ENCODE results near the gene FAM241A. TPM values are rescaled to one million over a fixed set of nuclear protein-coding genes. Genes with fewer than 3 reads are reported as not detected.

Gene FAM241A
- total and polyA plus RNA-seq, 2 of the 13 experiments (the other 11 are each of a cell fraction or from before 2014, with no cell fraction given) = 0.61 to 0.69 TPM

- peak; percentile 75 for TF ChIP-seq ARID4A (CRISPR knock-in tag; IDR thresholded peaks at IDR 0.05; ENCODE audit: borderline replicate concordance)
- peak; percentile 88 for TF ChIP-seq EEA1 (CRISPR knock-in tag; IDR thresholded peaks at IDR 0.05; ENCODE audit: borderline replicate concordance)
- TF ChIP-seq ZNF343 (CRISPR knock-in tag; IDR thresholded peaks at IDR 0.05) = no peak
- TF ChIP-seq FOXO1 (CRISPR knock-in tag; IDR thresholded peaks at IDR 0.05) = peak; percentile 44
- TF ChIP-seq CREB3 (CRISPR knock-in tag; IDR thresholded peaks at IDR 0.05) = no peak
- no peak for TF ChIP-seq ZSCAN29 (CRISPR knock-in tag; conservative IDR thresholded peaks at IDR 0.05)
- peak; percentile 72 for TF ChIP-seq SKI (IDR thresholded peaks at IDR 0.05; ENCODE audit: partially characterized antibody)
- TF ChIP-seq HDAC6 (IDR thresholded peaks at IDR 0.05; ENCODE audit: low read depth, low read length) = no peak
- no peak for TF ChIP-seq TP53 (CRISPR knock-in tag; conservative IDR thresholded peaks at IDR 0.05)
- TF ChIP-seq ZIK1 (CRISPR knock-in tag; IDR thresholded peaks at IDR 0.05; ENCODE audit: borderline replicate concordance, low read depth) = 0 out of 2 replicates have a peak, but pooled peaks have one; percentile 67
- TF ChIP-seq ZNF749 (CRISPR knock-in tag; IDR thresholded peaks at IDR 0.05; ENCODE audit: borderline replicate concordance) = no peak
- TF ChIP-seq CBFB (CRISPR knock-in tag; IDR thresholded peaks at IDR 0.05) = 0 out of 2 replicates have a peak, but pooled peaks have one; percentile 15
- no peak for TF ChIP-seq ZNF225 (CRISPR knock-in tag; IDR thresholded peaks at IDR 0.05)
- peak; percentile 21; the same call in 1 of the 2 replicates for TF ChIP-seq ZNF138 (CRISPR knock-in tag; IDR thresholded peaks at IDR 0.05; ENCODE audit: low read depth)
- TF ChIP-seq ARNT2 (CRISPR knock-in tag; IDR thresholded peaks at IDR 0.05; ENCODE audit: low read depth) = peak; percentile 73; the same call in 1 of the 2 replicates
- peak; percentile 7; the same call in 1 of the 2 replicates for TF ChIP-seq KMT2A (CRISPR knock-in tag; IDR thresholded peaks at IDR 0.05)
- peak; percentile 55; the same call in 1 of the 2 replicates for TF ChIP-seq ZNF441 (CRISPR knock-in tag; IDR thresholded peaks at IDR 0.05; ENCODE audit: borderline replicate concordance)
- TF ChIP-seq ZNF549 (CRISPR knock-in tag; IDR thresholded peaks at IDR 0.05) = no peak
- 0 out of 2 replicates have a peak, but pooled peaks have one; percentile 48 for TF ChIP-seq ZMAT3 (CRISPR knock-in tag; conservative IDR thresholded peaks at IDR 0.05)
- TF ChIP-seq ZNF672 (CRISPR knock-in tag; IDR thresholded peaks at IDR 0.05) = peak; percentile 68; the same call in 1 of the 2 replicates
- TF ChIP-seq ZNF670 (CRISPR knock-in tag; IDR thresholded peaks at IDR 0.05; ENCODE audit: borderline replicate concordance) = peak; percentile 23; the same call in 1 of the 2 replicates
- TF ChIP-seq ZNF232 (CRISPR knock-in tag; IDR thresholded peaks at IDR 0.05; ENCODE audit: borderline replicate concordance) = no peak
- no peak for TF ChIP-seq ZNF772 (CRISPR knock-in tag; IDR thresholded peaks at IDR 0.05)
- TF ChIP-seq CHD4 (IDR thresholded peaks at IDR 0.05; ENCODE audit: borderline replicate concordance, low read length) = no peak
- TF ChIP-seq YY1 (IDR thresholded peaks at IDR 0.05; ENCODE audit: insufficient read depth, insufficient replicate concordance, low read depth, low read length) = no peak
- peak; percentile 91 for TF ChIP-seq ZNF777 (CRISPR knock-in tag; IDR thresholded peaks at IDR 0.05)
- peak; percentile 37; the same call in 1 of the 2 replicates for TF ChIP-seq THAP7 (CRISPR knock-in tag; IDR thresholded peaks at IDR 0.05)
These were observed at the start of gene FAM241A (continued) for GRCh38 chr4:112145326-112145789.

Measured in HepG2 (cell line).